NCI-H1105 (cell line): ENCODE measurements around the gene RBM17.
"Not testable (repeated sequence)": the region's sequence is repeated elsewhere in the genome, so short reads cannot be mapped to it uniquely, and the experiment has no call there.

Experiments used
- DNase-seq: peaks from one replicate; lab custom pipeline; 2025; lab: John Stamatoyannopoulos, UW

RBM17 gene

GRCh38 chr10:6088721-6089333 is at the start of gene RBM17:
Gene RBM17, plus strand, starts transcription at chr10:6089034. Its CDS starts 8,032 bp downstream, at chr10:6097066.
- DNase-seq: peak; percentile 73

GRCh38 chr10:6039711-6040110 is 49.1 kb upstream of the RBM17 start:
- DNase-seq: no peak

- DNase-seq: no peak
These were observed 48.6 kb upstream of the RBM17 start for GRCh38 chr10:6040205-6040604.

- DNase-seq: not testable (repeated sequence)
These were observed 45.5 kb upstream of the RBM17 start for GRCh38 chr10:6043377-6043776.

GRCh38 chr10:6044060-6044459 is 44.8 kb upstream of the RBM17 start:
- DNase-seq: no peak

- DNase-seq: no peak
These were observed 44.0 kb upstream of the RBM17 start for GRCh38 chr10:6044751-6045313.

GRCh38 chr10:6045314-6045848 is 43.5 kb upstream of the RBM17 start:
- DNase-seq: no peak

- DNase-seq: no peak
These were observed 42.7 kb upstream of the RBM17 start for GRCh38 chr10:6045878-6046772.

GRCh38 chr10:6046773-6047611 is 41.8 kb upstream of the RBM17 start:
- no peak for DNase-seq

GRCh38 chr10:6047847-6048246 is 41.0 kb upstream of the RBM17 start:
- no peak for DNase-seq

GRCh38 chr10:6048281-6049030 is 40.4 kb upstream of the RBM17 start:
- no peak for DNase-seq

GRCh38 chr10:6049031-6049400 is 39.8 kb upstream of the RBM17 start:
- no peak for DNase-seq

- no peak for DNase-seq
These were observed 37.9 kb upstream of the RBM17 start for GRCh38 chr10:6050801-6051445.

- no peak for DNase-seq
These were observed 36.3 kb upstream of the RBM17 start for GRCh38 chr10:6052247-6053221.

- no peak for DNase-seq
These were observed 35.5 kb upstream of the RBM17 start for GRCh38 chr10:6053303-6053702.

- DNase-seq: no peak
These were observed 34.8 kb upstream of the RBM17 start for GRCh38 chr10:6053816-6054631.

GRCh38 chr10:6054884-6055283 is 34.0 kb upstream of the RBM17 start:
- DNase-seq: no peak

- DNase-seq: no peak
These were observed 32.9 kb upstream of the RBM17 start for GRCh38 chr10:6055929-6056328.
